Gastroesophageal sphincter (tissue), 3 donors: ENCODE data around the gene GLRA3.

Experiments
- CTCF ChIP-seq, 4 experiments: fragments of 200-600 bp in 2 of 4; fragments of 450-650 bp in 2 of 4; sonication (generic) in 1 of 4; IDR thresholded peaks; one replicate each; pipeline ENCODE4 v1.5.1; 2017 to 2019; ENCODE audit warnings: antibody characterized with exemption in 4 of 4, mild to moderate bottlenecking in 2 of 4, moderate library complexity in 2 of 4
- EP300 ChIP-seq: sonication (generic); formaldehyde crosslinking; IDR thresholded peaks from one replicate; pipeline ENCODE4 v1.6.1; 2017; ENCODE audit warnings: antibody characterized with exemption, mild to moderate bottlenecking
- POLR2A ChIP-seq, 2 donors: fragments of 450-650 bp; IDR thresholded peaks; one replicate each; pipeline ENCODE4 v1.6.1; 2017; ENCODE audit warnings: antibody characterized with exemption in 2 of 2, mild to moderate bottlenecking in 2 of 2, moderate library complexity in 1 of 2
- POLR2AphosphoS5 ChIP-seq: sonication (generic); formaldehyde crosslinking; IDR thresholded peaks from one replicate; pipeline ENCODE4 v1.6.1; 2017; ENCODE audit warnings: antibody characterized with exemption

DNA sequence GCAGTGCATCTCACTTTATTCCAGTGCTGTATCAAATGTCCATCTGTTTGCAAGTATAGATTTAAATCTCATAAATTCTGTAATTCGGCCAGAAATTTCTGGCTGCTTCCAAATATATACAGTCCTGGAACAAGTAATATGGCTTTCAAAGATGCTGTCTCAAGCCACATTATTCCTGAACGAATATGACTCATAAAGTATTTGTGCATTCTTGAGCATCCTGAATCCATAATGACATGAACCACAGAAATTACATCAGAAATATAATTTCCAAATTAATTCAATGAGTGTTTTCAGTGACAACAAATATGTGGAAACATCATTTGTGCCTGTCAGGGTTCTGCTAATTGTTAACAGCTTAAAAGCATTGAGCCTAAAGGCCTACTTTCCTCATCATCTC, 165.8 kb downstream of the GLRA3 start:
- TF ChIP-seq CTCF (IDR thresholded peaks at IDR 0.05), result no peak
- TF ChIP-seq POLR2A (IDR thresholded peaks at IDR 0.05), result no peak
- TF ChIP-seq EP300, result no peak
- TF ChIP-seq POLR2AphosphoS5, result no peak
